ENCODE measurements around the gene CD247. TPM values are rescaled to one million over a fixed set of nuclear protein-coding genes. Genes with fewer than 3 reads are reported as not detected.

CD247 gene
- total and polyA plus RNA-seq, 10 of the 15 experiments (the other 5 are each of a cell fraction or from before 2014, with no cell fraction given): 0.10 to 0.77 (median 0.30) TPM

- TF ChIP-seq SKIL (IDR thresholded peaks at IDR 0.05; ENCODE audit: low read depth, poor library complexity, severe bottlenecking) (peak; percentile 30), FOXK2 (IDR thresholded peaks at IDR 0.05) (no peak), SREBF1 (IDR thresholded peaks at IDR 0.05; ENCODE audit: low read length) (peak; percentile 49; the same call in 1 of the 2 replicates), NFIC (IDR thresholded peaks at IDR 0.05; ENCODE audit: low read depth, low read length) (peak; percentile 63), SIN3A (IDR thresholded peaks at IDR 0.05; ENCODE audit: low read depth, low read length) (no peak), TBL1XR1 (IDR thresholded peaks at IDR 0.05; ENCODE audit: low read depth, low read length) (peak; percentile 68; the same call in 1 of the 2 replicates), PAX5 (IDR thresholded peaks at IDR 0.05; ENCODE audit: borderline replicate concordance, low read depth, low read length) (peak; percentile 43; the same call in 1 of the 2 replicates), EED (IDR thresholded peaks at IDR 0.05; ENCODE audit: low read depth) (peak; percentile 68), USF2 (IDR thresholded peaks at IDR 0.05; ENCODE audit: borderline replicate concordance, low read depth, low read length) (peak; percentile 5; the same call in 1 of the 2 replicates), NBN (IDR thresholded peaks at IDR 0.05) (0 out of 2 replicates have a peak, but pooled peaks have one; percentile 40), ZBTB33 (IDR thresholded peaks at IDR 0.05) (no peak), BHLHE40 (IDR thresholded peaks at IDR 0.05; ENCODE audit: borderline replicate concordance in 1 of 2, low read depth in 2 of 2, low read length in 1 of 2) (peak; percentile 95 to 97), BACH1 (IDR thresholded peaks at IDR 0.05; ENCODE audit: borderline replicate concordance) (peak; percentile 31; the same call in 1 of the 2 replicates), NFYA (IDR thresholded peaks at IDR 0.05; ENCODE audit: borderline replicate concordance, low read depth, low read length) (no peak), HDAC6 (IDR thresholded peaks at IDR 0.05; ENCODE audit: unreplicated experiment) (no peak), RELB (IDR thresholded peaks at IDR 0.05; ENCODE audit: low read depth) (peak; percentile 78), EP300 (IDR thresholded peaks at IDR 0.05; ENCODE audit: borderline replicate concordance in 1 of 2, control insufficient read depth in 1 of 2, low read depth in 2 of 2, low read length in 2 of 2) (peak in 1 of 2 experiments; percentile 92; a peak in 2 of 4 replicates), RAD51 (IDR thresholded peaks at IDR 0.05) (peak; percentile 84)
Measured at GRCh38 chr1:167499664-167500101, 18.6 kb downstream of the CD247 start (continued).
